Gastrocnemius medialis (tissue), 4 donors: ENCODE measurements around the gene HINT2. TPM values are rescaled to one million over a fixed set of nuclear protein-coding genes. Genes with fewer than 3 reads are reported as not detected.
A peak's percentile ranks its signal among the peaks of the same experiment; 100 is the strongest.

Source experiments
- ATAC-seq, 2 donors: fragments of 150-250 bp; one replicate each; pipeline ENCODE4 v1.9.1; 2016
- DNase-seq, 2 donors: peaks; one replicate each; pipeline ENCODE4 v3.0.0-alpha.2; 2019
- H3K27ac ChIP-seq, 4 donors: fragments of 200-600 bp; sonication (generic); 1 replicate in 1 of 4; 2 replicates in 3 of 4; pipeline ENCODE4 v1.5.1; 2016 to 2018; ENCODE audit warnings: mild to moderate bottlenecking in 2 of 4, moderate library complexity in 1 of 4
- H3K27me3 ChIP-seq, 3 donors: fragments of 200-600 bp; sonication (generic) in 2 of 3; 1 replicate in 1 of 3; 2 replicates in 2 of 3; pipeline versions ENCODE4 v1.5.1 to v1.6.0; 2016 to 2019; ENCODE audit warnings: mild to moderate bottlenecking in 1 of 3, moderate library complexity in 1 of 3
- H3K36me3 ChIP-seq, 2 donors: fragments of 200-600 bp; sonication (generic) in 1 of 2; one replicate each; pipeline ENCODE4 v1.5.1; 2017 to 2018
- H3K4me1 ChIP-seq, 2 donors: fragments of 200-600 bp; sonication (generic) in 1 of 2; one replicate each; pipeline ENCODE4 v1.5.1; 2016 to 2017; ENCODE audit warnings: mild to moderate bottlenecking in 2 of 2
- H3K4me3 ChIP-seq, 4 donors: fragments of 200-600 bp; sonication (generic) in 3 of 4; 1 replicate in 1 of 4; 2 replicates in 3 of 4; pipeline ENCODE4 v1.5.1; 2016 to 2019; ENCODE audit warnings: mild to moderate bottlenecking in 2 of 4
- H3K9me3 ChIP-seq, 3 donors: fragments of 200-600 bp; sonication (generic) in 2 of 3; 1 replicate in 1 of 3; 2 replicates in 2 of 3; pipeline ENCODE4 v1.5.1; 2016 to 2019
- CTCF ChIP-seq, 5 experiments: fragments of 450-650 bp in 3 of 5; fragments of 200-600 bp in 2 of 5; sonication (generic) in 2 of 5; IDR thresholded peaks in 4 of 5; conservative IDR thresholded peaks in 1 of 5; 1 replicate in 4 of 5; 2 replicates in 1 of 5; pipeline ENCODE4 v1.5.1; 2016 to 2019; ENCODE audit warnings: antibody characterized with exemption in 5 of 5, mild to moderate bottlenecking in 3 of 5, moderate library complexity in 3 of 5
- POLR2A ChIP-seq, 2 donors: fragments of 450-650 bp; IDR thresholded peaks; one replicate each; pipeline ENCODE4 v1.6.1; 2017; ENCODE audit warnings: antibody characterized with exemption in 2 of 2, mild to moderate bottlenecking in 2 of 2, moderate library complexity in 2 of 2
- in situ Hi-C, 4 donors: fragments of 200-750 bp; cut with MboI; loops; one replicate each; pipeline versions ENCODE4 v1.15.0 to v1.8.0; 2017; ENCODE audit warnings: low sequenced_read_pairs in 4 of 4
- intact Hi-C: fragments of 100-400 bp; cut with DNase I; formaldehyde crosslinking; loops from one replicate; pipeline ENCODE4 v1.15.1; 2023; ENCODE audit warnings: low total_unique reads
- total RNA-seq, 4 donors: library from RNA; depleted of rRNA; stranded (reverse); fragments of >200 nt; gene quantifications; one replicate each; pipeline versions ENCODE4 v1.1.0 to v1.2.3, GENCODE V29; 2016

Gene HINT2
- total RNA-seq, 4 donors from 2014 or later = 4.5 to 26.7 (median 22.0) TPM

- Histone ChIP-seq H3K4me1 (no peaks in the 10 kb centered on the region), H3K4me3 (no peak overlapping the region), H3K27me3 (no peaks in the 10 kb centered on the region), H3K27ac (no peak overlapping the region), H3K9me3 (no peaks in the 10 kb centered on the region), H3K36me3 (no peaks in the 10 kb centered on the region)
- in situ Hi-C loops = no loop called here
- intact Hi-C loops = no loop called here
- ATAC-seq (no peak), DNase-seq (no peak)
- TF ChIP-seq CTCF (IDR thresholded peaks at IDR 0.05 in 4 of 5, conservative IDR thresholded peaks at IDR 0.05 in 1 of 5) (no peak), POLR2A (IDR thresholded peaks at IDR 0.05) (no peak)
These were observed 31.4 kb downstream of the HINT2 start for GRCh38 chr9:35783418-35783817.

- H3K9me3 ChIP-seq = no peaks in the 10 kb centered on the region
- no peak overlapping the region for H3K4me3 ChIP-seq
- no peaks in the 10 kb centered on the region for H3K27me3 ChIP-seq
- ATAC-seq (no peak), DNase-seq (no peak)
- intact Hi-C loops (no loop called here), in situ Hi-C loops (no loop called here)
- TF ChIP-seq POLR2A (IDR thresholded peaks at IDR 0.05) (no peak), CTCF (IDR thresholded peaks at IDR 0.05 in 4 of 5, conservative IDR thresholded peaks at IDR 0.05 in 1 of 5) (no peak)
- no peak overlapping the region for H3K27ac ChIP-seq
- H3K36me3 ChIP-seq = no peaks in the 10 kb centered on the region
- H3K4me1 ChIP-seq = peaks cover under 1 to 3% of the 10 kb centered on the region in 2 donors
These were observed 33.8 kb downstream of the HINT2 start for GRCh38 chr9:35781066-35781465.

- Histone ChIP-seq H3K4me3 (no peak overlapping the region), H3K9me3 (no peaks in the 10 kb centered on the region), H3K27ac (no peak overlapping the region), H3K36me3 (no peaks in the 10 kb centered on the region), H3K4me1 (peaks cover 7 to 15% of the 10 kb centered on the region in 2 donors), H3K27me3 (no peaks in the 10 kb centered on the region)
- no peak for TF ChIP-seq POLR2A (IDR thresholded peaks at IDR 0.05)
- TF ChIP-seq CTCF (IDR thresholded peaks at IDR 0.05 in 4 of 5, conservative IDR thresholded peaks at IDR 0.05 in 1 of 5) = no peak
- in situ Hi-C loops (no loop called here), intact Hi-C loops (no loop called here)
- DNase-seq = no peak
- no peak for ATAC-seq
These were observed 36.3 kb downstream of the HINT2 start for GRCh38 chr9:35778496-35778895.

- H3K4me1 ChIP-seq = peaks cover 22 to 26% of the 10 kb centered on the region in 2 donors
- ATAC-seq = peak in 1 of 2 donors; percentile 31
- in situ Hi-C loops = no loop called here
These were observed 38.8 kb downstream of the HINT2 start for GRCh38 chr9:35776018-35776417.

More at GRCh38 chr9:35776018-35776417, 38.8 kb downstream of the HINT2 start:
- Histone ChIP-seq H3K27ac (peak overlapping the region in 1 of 4 donors; percentile 36), H3K36me3 (no peaks in the 10 kb centered on the region), H3K27me3 (no peaks in the 10 kb centered on the region), H3K9me3 (no peaks in the 10 kb centered on the region), H3K4me3 (no peak overlapping the region)
- intact Hi-C loops = no loop called here
- no peak for DNase-seq
- TF ChIP-seq POLR2A (IDR thresholded peaks at IDR 0.05) = no peak
- no peak for TF ChIP-seq CTCF (IDR thresholded peaks at IDR 0.05 in 4 of 5, conservative IDR thresholded peaks at IDR 0.05 in 1 of 5)
